GM06990 (cell line): ENCODE results near the gene HSD17B12.

Source experiments
- DNase-seq: peaks from one replicate; pipeline ENCODE4 v3.0.0-alpha.2; 2011; ENCODE audit not compliant: insufficient read length; ENCODE audit errors: extremely low read depth
- H3K27me3 ChIP-seq: replicated peaks from 2 replicates; pipeline ENCODE4 v1.6.0; 2011; ENCODE audit warnings: low read length; ENCODE audit not compliant: control insufficient read depth, insufficient read depth
- H3K36me3 ChIP-seq: 2 replicates; pipeline ENCODE4 v1.5.1; 2011; ENCODE audit warnings: low read length; ENCODE audit not compliant: control insufficient read depth, insufficient read depth
- H3K4me3 ChIP-seq: replicated peaks from 2 replicates; pipeline ENCODE4 v1.5.1; 2011; ENCODE audit warnings: low read depth, mild to moderate bottlenecking, control low read depth, low read length
- CTCF ChIP-seq: IDR thresholded peaks from 2 replicates; pipeline ENCODE4 v1.5.1; 2011; ENCODE audit warnings: low read length, control low read depth, mild to moderate bottlenecking, inconsistent platforms; ENCODE audit not compliant: insufficient read depth, poor library complexity, severe bottlenecking

Gene HSD17B12

GRCh38 chr11:43845816-43846215, 165.3 kb downstream of the HSD17B12 start:
- no peak overlapping the region for H3K4me3 ChIP-seq
- no peak for TF ChIP-seq CTCF
- no peaks in the 10 kb centered on the region for H3K27me3 ChIP-seq
- peaks cover 1% of the 10 kb centered on the region for H3K36me3 ChIP-seq
- no peak for DNase-seq

- Histone ChIP-seq H3K36me3 (no peaks in the 10 kb centered on the region; the same call in none of the 2 replicates), H3K27me3 (no peaks in the 10 kb centered on the region), H3K4me3 (no peak overlapping the region)
- peak; percentile 78 for TF ChIP-seq CTCF
- peak; percentile 42 for DNase-seq
Observed at GRCh38 chr11:43852057-43852636, 171.6 kb downstream of the HSD17B12 start.

GRCh38 chr11:43853781-43854180, 173.2 kb downstream of the HSD17B12 start:
- no peak for DNase-seq
- no peaks in the 10 kb centered on the region for H3K27me3 ChIP-seq
- no peak for TF ChIP-seq CTCF
- H3K36me3 ChIP-seq = no peaks in the 10 kb centered on the region; the same call in none of the 2 replicates
- H3K4me3 ChIP-seq = no peak overlapping the region

GRCh38 chr11:43856993-43857392, 176.5 kb downstream of the HSD17B12 start:
- no peaks in the 10 kb centered on the region; the same call in none of the 2 replicates for H3K36me3 ChIP-seq
- TF ChIP-seq CTCF = no peak
- H3K4me3 ChIP-seq = no peak overlapping the region
- H3K27me3 ChIP-seq = no peaks in the 10 kb centered on the region
- no peak for DNase-seq

GRCh38 chr11:43861141-43861540, 180.6 kb downstream of the HSD17B12 start:
- Histone ChIP-seq H3K36me3 (no peaks in the 10 kb centered on the region; the same call in 1 of the 2 replicates), H3K4me3 (no peak overlapping the region), H3K27me3 (no peaks in the 10 kb centered on the region)
- DNase-seq = no peak
- no peak for TF ChIP-seq CTCF

GRCh38 chr11:43866520-43866919, 186.0 kb downstream of the HSD17B12 start:
- H3K36me3 ChIP-seq = no peaks in the 10 kb centered on the region
- TF ChIP-seq CTCF = no peak
- H3K27me3 ChIP-seq = no peaks in the 10 kb centered on the region
- H3K4me3 ChIP-seq = no peak overlapping the region
- DNase-seq = no peak
